ENCODE measurements around the gene SLC13A5. TPM values are rescaled to one million over a fixed set of nuclear protein-coding genes. Genes with fewer than 3 reads are reported as not detected.
A peak's percentile ranks its signal among the peaks of the same experiment; 100 is the strongest.

The SLC13A5 gene
- total and polyA plus RNA-seq, 10 of the 15 experiments (the other 5 are each of a cell fraction or from before 2014, with no cell fraction given) = 0.23 TPM; not detected in 9

DNA sequence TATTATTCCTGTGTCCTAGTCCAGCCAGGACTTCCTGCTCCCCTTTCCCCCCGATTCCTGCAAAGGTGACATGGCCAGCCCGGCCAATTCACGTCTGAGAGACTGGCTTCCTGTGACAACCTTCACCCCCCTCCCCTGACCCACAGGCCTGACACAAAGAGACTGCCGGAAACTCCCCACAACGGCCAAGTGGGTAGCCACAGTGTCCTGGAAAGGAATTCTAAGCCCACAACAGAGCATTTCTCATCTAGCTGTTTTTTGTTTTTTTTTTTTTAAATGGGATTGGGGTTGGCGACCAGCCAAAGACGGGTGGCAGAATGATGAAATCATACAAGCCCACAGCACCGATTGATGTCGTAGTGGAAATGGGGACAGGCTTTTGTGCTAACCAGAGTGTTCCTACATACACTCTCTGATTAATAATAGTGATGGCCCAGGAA, 39.9 kb upstream of the SLC13A5 start:
- Histone ChIP-seq H3K36me3 (ENCODE audit: control insufficient read depth in 2 of 2, insufficient read depth in 2 of 2, low read length in 1 of 2) (peaks cover 0 to 1% of the 10 kb centered on the region in 2 experiments; a peak in 2 of 4 replicates), H3K4me3 (no peak overlapping the region), H3K4me2 (ENCODE audit: control insufficient read depth, insufficient read depth) (no peak overlapping the region), H2AFZ (ENCODE audit: control insufficient read depth, low read depth, low read length) (peak overlapping the region; percentile 24; the same call in 1 of the 2 replicates), H3K27ac (ENCODE audit: control insufficient read depth, insufficient read depth) (peak overlapping the region; percentile 15; the same call in 1 of the 2 replicates), H3K79me2 (ENCODE audit: control insufficient read depth, insufficient read depth, low read length) (peaks cover 24% of the 10 kb centered on the region), H4K20me1 (ENCODE audit: control insufficient read depth, insufficient read depth) (no peaks in the 10 kb centered on the region), H3K4me1 (ENCODE audit: control insufficient read depth, insufficient read depth, low read length) (peaks cover 15% of the 10 kb centered on the region), H3K9ac (ENCODE audit: control insufficient read depth, insufficient read depth, low read length) (no peak overlapping the region), H3K9me3 (replicated peaks; ENCODE audit: control insufficient read depth, insufficient read depth, low read length) (no peaks in the 10 kb centered on the region), H3K27me3 (replicated peaks in 1 of 2; ENCODE audit: control insufficient read depth in 2 of 2, insufficient read depth in 2 of 2, low read length in 1 of 2) (no peaks in the 10 kb centered on the region)
- in situ Hi-C loops (cut with MboI) (no loop called here), intact Hi-C loops (cut with micrococcal nuclease; ENCODE audit: unreplicated experiment) (loop anchor here (10.0 kb wide), 2 partner anchors 88 to 262 kb away; partner anchors contain the start of gene RNASEK)
- SMC1A ChIA-PET (ENCODE audit: uncharacterized antibody, unreplicated experiment) = interaction anchor here (1.1 kb wide), 1 partner anchor 12 kb away, joined by 3 read pairs; no protein-coding TSS in a partner anchor
- RAD21 ChIA-PET (ENCODE audit: unreplicated experiment) = no interaction called here
- TF ChIP-seq ATF7 (IDR thresholded peaks at IDR 0.05; ENCODE audit: low read depth) (peak; percentile 43; the same call in 1 of the 2 replicates), CBX3 (IDR thresholded peaks at IDR 0.05; ENCODE audit: borderline replicate concordance, low read depth) (no peak), RFX5 (IDR thresholded peaks at IDR 0.05; ENCODE audit: low read depth, low read length) (no peak), SP1 (IDR thresholded peaks at IDR 0.05; ENCODE audit: low read depth, low read length) (no peak), RUNX3 (IDR thresholded peaks at IDR 0.05; ENCODE audit: low read length) (peak; percentile 37; the same call in 1 of the 2 replicates), ZNF207 (IDR thresholded peaks at IDR 0.05; ENCODE audit: borderline replicate concordance) (no peak), IKZF2 (IDR thresholded peaks at IDR 0.05) (peak; percentile 31 to 43; a peak in 2 of 4 replicates), SIN3A (IDR thresholded peaks at IDR 0.05; ENCODE audit: low read depth, low read length) (no peak), IKZF1 (conservative IDR thresholded peaks at IDR 0.05) (peak; percentile 49), RCOR1 (conservative IDR thresholded peaks at IDR 0.05; ENCODE audit: low read depth, low read length) (no peak), TBL1XR1 (IDR thresholded peaks at IDR 0.05; ENCODE audit: low read depth, low read length) (no peak), FOXM1 (IDR thresholded peaks at IDR 0.05; ENCODE audit: low read depth, low read length) (no peak), ASH2L (IDR thresholded peaks at IDR 0.05; ENCODE audit: borderline replicate concordance, low read depth) (no peak), NFXL1 (IDR thresholded peaks at IDR 0.05; ENCODE audit: borderline replicate concordance) (no peak), NBN (IDR thresholded peaks at IDR 0.05) (peak; percentile 48; the same call in 1 of the 2 replicates)
- TF ChIP-seq, protein P1, sequence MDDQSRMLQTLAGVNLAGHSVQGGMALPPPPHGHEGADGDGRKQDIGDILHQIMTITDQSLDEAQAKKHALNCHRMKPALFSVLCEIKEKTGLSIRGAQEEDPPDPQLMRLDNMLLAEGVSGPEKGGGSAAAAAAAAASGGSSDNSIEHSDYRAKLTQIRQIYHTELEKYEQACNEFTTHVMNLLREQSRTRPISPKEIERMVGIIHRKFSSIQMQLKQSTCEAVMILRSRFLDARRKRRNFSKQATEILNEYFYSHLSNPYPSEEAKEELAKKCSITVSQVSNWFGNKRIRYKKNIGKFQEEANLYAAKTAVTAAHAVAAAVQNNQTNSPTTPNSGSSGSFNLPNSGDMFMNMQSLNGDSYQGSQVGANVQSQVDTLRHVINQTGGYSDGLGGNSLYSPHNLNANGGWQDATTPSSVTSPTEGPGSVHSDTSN (IDR thresholded peaks at IDR 0.05; ENCODE audit: insufficient replicate concordance, low read depth, low read length) = no peak
- TF ChIP-seq, protein P2, sequence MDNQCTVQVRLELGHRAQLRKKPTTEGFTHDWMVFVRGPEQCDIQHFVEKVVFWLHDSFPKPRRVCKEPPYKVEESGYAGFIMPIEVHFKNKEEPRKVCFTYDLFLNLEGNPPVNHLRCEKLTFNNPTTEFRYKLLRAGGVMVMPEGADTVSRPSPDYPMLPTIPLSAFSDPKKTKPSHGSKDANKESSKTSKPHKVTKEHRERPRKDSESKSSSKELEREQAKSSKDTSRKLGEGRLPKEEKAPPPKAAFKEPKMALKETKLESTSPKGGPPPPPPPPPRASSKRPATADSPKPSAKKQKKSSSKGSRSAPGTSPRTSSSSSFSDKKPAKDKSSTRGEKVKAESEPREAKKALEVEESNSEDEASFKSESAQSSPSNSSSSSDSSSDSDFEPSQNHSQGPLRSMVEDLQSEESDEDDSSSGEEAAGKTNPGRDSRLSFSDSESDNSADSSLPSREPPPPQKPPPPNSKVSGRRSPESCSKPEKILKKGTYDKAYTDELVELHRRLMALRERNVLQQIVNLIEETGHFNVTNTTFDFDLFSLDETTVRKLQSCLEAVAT (IDR thresholded peaks at IDR 0.05) = 0 out of 2 replicates have a peak, but pooled peaks have one; percentile 44
- TF ChIP-seq, protein P3, sequence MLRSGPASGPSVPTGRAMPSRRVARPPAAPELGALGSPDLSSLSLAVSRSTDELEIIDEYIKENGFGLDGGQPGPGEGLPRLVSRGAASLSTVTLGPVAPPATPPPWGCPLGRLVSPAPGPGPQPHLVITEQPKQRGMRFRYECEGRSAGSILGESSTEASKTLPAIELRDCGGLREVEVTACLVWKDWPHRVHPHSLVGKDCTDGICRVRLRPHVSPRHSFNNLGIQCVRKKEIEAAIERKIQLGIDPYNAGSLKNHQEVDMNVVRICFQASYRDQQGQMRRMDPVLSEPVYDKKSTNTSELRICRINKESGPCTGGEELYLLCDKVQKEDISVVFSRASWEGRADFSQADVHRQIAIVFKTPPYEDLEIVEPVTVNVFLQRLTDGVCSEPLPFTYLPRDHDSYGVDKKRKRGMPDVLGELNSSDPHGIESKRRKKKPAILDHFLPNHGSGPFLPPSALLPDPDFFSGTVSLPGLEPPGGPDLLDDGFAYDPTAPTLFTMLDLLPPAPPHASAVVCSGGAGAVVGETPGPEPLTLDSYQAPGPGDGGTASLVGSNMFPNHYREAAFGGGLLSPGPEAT (IDR thresholded peaks at IDR 0.05; ENCODE audit: low read depth) = peak; percentile 59; the same call in 1 of the 2 replicates
- WGBS (ENCODE audit: insufficient coverage, insufficient replicate concordance, low lambda C conversion rate, missing lambda C conversion rate) = 63% methylated on average over 8 of the region's 9 CpGs
- DNase-seq (ENCODE audit: low read depth, low spot score) (no peak), FAIRE-seq (no peak), ATAC-seq (peak; percentile 11; the same call in 1 of the 3 replicates)
- POLR2A ChIA-PET = no interaction called here
- no TSS peak for BruUV-seq (replicated peaks)
- CTCF ChIA-PET = no interaction called here
